ENCODE measurements around the gene MRPL55.
A peak's percentile ranks its signal among the peaks of the same experiment; 100 is the strongest.

MRPL55 gene

DNA sequence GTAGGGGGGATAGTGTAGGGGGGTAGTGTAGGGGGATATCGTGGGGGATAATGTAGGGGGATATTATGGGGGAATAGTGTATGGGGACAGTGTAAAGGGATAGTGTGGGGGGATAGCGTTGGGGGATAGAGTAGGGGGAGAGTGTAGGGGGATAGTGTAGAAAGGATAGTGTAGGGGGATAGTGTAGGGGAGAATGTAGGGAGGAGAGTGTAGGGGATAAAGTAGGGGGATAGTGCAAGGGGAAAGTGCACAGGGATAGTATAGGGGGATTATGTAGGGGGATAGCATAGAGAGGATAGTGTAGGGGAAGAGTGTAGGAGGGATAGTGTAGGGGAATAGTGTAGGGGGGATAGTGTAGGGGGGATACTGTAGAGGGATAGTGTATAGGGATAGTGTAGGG is 38.9 kb downstream of the MRPL55 start:
- DNase-seq (ENCODE audit: low read depth in 2 of 2) = no peak

DNA sequence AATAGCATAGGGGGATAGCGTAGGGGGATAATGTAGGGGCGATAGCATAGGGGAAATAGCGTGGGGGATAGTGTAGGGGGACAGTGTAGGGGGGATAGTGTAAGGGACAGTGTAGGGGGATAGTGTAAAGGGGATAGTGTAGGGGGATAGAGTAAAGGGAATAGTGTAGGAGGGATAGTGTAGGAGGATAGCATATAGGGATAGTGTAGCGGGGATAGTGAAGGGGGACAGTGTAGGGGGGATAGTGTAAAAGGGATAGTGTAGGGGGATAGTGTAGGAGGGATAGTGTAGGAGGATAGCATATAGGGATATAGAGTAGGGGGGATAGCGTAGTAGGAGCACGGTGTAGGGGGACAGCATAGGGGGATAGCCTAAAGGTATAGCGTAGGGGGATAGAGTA is 40.7 kb downstream of the MRPL55 start:
- no peak for DNase-seq (ENCODE audit: low read depth in 2 of 2)

DNA sequence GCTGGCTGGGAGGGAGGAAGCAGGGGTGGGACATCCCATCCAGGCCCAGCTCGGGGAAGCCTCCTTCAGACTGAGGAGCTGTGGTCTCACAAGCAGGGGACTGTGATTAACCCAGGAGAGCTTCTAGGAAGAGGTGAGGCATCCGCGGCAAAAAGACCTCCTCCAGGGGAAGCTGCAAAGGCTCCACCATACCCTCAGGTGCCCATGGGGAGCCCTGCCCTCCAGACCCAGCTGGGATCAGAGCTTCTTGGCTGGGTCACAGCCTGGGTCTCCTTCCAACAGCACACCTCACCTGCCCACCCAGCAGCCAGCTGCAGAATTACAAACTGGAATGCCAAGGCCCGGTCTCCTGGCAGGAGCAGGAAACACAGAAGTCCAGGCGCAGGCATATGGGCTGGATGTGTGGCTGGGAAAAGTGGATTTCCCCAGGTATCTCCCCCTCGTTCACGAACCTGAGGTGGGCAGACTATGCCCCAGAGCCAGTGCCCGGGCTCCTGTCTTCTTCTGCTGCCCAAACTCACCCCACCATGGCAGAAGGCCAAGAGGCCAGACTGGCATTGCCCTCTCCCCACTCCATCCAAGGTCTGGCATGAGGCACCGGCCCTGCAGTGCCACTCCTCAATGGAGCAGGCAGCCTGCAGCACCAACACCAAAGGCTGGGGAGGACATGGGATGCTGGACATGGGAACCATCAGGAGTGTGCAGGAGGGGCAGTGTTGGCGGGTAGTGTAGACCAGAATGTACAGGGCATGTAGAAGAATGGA is 42.0 kb downstream of the MRPL55 start:
- no peak for DNase-seq (ENCODE audit: low read depth in 2 of 2)

DNA sequence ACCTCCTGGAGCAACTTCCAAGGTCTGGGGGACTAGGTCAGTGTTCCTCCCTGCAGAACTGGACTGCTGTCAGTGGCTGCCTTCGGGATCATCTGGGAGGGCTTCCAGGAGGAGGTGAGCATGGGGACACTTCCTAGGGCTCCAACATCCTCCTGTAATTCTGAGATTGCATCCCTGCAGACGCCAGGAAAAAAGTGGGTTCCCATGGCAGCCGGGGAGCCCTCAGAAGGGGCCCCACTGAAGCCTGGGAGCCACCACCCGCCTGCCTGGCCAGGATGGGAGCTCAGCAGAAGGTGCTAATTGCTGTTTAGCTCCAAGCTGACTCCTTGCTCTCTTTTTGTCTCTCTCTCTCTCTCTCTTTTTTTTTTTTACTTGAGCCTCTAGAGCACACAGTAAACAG is 42.7 kb downstream of the MRPL55 start:
- no peak for DNase-seq (ENCODE audit: low read depth in 2 of 2)

DNA sequence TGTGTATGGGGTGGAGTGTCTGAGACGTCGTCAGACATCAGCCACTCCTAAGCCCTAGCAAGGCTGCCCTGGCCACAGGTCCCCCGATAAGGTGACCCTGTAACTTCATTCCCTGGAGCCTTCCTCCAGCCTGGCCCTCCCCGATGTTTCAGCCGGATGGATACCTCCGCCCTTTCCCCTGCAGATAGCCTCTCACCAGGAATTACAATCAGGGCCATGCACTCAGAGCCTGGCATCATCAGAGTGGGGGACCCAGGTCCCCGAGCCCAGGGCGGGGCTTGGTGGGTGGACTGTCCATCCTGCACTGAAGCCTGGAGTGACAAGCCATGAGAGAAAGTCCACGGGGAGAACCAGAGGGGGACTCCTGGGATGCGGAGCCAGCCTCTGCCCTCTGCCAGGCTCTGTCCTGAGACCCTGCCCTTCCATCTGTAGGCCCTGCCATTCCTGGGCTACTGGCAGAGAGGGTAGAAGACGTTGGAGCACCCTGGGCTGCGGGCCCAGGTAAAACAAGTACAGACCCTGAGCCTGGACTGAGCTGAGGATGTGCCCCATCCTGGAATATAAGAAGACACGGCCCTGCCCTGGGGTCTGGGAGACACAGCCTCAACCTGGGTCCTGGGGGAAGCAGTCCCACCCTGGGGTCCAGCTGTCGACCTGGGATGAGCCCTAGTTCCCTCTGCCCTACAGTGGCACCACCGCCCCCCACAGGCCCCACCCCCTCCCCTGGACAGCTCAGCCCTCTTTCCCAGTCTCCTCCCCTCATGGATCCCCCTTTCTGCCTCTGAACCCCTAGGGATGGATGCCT is 43.4 kb downstream of the MRPL55 start:
- no peak for DNase-seq (ENCODE audit: low read depth in 2 of 2)

DNA sequence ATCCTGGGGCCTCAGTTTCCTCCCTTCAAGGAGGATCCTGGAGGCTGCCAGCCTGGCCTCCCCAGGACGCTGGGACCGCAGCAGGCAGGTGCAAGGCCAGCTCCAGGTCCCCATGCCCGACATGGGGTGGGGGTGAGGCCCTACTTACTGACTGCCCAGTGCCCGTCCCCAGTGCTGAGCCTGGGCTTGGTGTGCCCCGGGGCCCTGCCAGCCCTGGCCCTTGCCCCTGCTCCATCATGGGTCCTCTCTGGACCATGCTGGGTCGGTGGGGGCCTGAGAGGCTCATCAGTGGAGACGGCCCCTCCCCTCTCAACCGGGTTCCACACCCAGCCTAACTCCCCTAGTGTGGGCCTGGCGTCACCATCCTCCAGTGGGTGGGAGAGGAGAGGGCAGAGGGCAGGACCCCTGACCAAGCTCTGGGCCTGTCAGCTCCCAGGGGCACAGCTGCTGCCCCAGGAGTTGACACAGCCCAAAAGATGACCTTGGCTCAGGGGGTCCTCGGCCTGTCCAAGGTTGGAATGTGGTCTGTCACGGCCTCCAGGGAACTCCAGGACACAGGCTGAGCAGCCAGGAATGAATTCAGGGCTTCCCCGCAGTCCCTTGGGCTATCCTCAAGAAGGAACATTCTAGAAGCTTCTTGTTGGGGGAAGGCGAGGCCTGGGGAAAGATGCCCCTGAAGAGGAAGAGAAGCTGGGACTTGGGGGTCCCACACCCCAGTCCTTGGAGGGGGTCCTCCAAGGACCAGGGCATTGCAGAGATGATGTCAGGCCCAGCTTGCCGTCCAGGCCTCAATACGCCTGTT is 44.2 kb downstream of the MRPL55 start:
- DNase-seq (ENCODE audit: low read depth in 2 of 2) = no peak

DNA sequence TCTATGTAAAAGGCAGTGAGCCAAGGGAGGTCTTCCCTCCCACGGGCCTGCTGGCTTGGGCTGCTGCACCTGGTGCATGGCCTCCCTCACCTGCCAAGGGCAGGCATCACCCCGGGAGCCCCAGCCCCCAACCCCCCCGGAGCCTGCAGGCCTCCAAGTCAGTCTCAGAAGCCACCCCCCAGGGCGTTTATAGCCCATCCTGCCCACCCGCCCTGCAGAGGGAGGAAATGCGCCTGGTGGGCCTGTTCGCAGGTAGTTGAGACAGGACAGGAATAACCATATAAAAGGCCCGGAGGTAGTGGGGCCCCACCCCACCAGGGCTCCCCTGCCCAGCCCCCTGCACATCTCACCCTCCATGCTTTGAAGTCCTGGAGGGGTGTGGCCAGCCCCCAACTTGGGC is 44.8 kb downstream of the MRPL55 start:
- DNase-seq (ENCODE audit: low read depth in 2 of 2) = no peak

DNA sequence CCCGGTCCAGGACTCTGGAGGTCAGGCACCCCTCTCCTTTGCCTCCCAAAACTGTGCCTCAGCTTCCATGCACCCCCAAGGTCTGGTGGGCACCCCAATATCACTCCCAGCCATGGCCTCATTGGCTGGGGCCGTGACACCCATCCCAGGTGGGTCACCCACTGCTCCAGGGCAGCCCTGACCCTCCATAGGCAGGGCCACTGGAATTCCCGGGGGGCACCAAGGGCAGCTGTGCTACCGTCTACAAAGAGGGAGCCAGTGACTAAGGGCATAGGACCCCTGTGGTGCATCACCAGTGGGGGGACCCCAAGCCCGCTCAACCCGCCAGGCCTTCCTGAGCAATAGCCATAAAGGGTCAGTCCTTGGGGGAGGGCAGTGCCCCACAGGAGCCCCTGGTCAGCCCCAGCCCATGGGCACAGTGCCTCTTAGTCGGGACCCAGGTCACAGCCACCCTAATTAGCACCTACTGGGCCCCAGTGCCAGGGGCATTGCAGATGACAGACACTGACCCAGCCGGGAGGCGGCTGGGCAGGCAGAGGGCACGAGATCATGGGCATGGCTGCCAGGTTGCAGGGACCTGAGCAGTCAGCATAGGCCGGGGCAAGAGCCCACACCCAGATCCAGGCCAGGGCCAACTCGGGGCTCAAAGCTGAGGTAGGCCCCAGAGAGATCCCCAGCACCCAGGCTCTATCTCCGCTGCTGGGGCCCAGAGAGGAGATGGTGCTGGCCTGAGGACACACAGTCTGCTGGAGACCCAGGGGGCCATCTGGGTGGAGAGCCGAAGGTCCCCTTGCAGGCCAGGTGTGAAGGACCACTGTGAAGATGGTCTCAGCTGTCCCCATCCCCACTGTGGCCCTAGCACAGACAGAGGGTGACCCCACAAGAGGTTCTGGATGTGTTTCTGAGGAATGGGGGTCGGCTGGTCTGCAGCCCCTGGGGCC is 45.6 kb downstream of the MRPL55 start:
- DNase-seq (ENCODE audit: low read depth in 2 of 2) = no peak

DNA sequence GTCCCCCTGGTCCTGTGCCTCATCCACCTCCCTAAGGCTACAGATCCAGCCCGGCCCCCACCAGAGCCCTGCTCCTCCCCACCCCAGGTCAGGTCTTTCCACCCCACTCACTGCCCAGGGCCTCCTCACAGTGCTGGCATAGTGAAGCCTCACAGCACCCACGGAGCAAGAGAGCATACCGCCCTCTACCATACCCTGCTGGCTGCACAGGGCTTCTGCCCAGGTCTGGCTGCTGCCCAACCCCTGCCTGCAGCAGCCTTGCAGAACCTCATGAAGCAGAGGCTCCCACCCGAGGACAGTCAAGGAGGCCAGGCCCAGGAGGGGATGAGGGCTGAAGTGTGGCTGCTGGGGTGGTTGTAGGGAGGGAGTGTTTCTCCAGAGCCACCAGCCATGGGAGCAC is 46.3 kb downstream of the MRPL55 start:
- DNase-seq (ENCODE audit: low read depth in 2 of 2) = no peak

DNA sequence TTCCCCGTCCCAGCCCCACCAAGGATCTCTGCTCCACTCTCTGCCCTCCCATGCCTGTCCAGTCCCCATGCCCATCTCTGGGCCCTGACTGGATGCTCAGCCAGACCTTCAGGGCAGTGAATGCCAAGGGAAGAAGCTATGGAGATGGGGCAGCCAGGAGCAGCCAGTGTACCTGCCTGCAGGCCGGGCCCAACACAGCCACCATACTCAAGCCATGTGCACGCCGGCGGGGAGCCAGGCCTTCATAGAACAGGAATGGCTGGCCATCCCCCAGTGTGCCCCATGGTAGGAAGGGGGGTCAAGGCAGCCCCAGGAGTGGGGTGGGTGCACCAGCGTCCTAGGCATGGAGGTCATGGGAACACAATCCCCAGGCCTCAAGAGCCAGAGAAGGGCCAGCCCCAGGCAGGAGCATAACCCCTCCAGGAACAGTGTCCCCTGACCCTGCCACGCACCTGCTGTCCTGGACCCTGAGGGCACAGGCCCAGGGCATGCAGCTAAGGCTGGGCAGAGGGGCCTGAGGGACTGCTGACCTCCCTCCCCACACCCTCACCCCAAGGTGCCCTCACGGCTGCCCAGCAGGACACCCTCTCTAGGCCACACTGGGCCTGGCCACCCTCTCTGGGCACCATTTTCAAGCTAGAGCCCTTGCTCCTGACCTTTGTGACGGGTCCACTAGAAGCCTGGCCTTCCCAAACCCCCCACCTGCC is 46.9 kb downstream of the MRPL55 start:
- DNase-seq (ENCODE audit: low read depth in 2 of 2) = no peak

DNA sequence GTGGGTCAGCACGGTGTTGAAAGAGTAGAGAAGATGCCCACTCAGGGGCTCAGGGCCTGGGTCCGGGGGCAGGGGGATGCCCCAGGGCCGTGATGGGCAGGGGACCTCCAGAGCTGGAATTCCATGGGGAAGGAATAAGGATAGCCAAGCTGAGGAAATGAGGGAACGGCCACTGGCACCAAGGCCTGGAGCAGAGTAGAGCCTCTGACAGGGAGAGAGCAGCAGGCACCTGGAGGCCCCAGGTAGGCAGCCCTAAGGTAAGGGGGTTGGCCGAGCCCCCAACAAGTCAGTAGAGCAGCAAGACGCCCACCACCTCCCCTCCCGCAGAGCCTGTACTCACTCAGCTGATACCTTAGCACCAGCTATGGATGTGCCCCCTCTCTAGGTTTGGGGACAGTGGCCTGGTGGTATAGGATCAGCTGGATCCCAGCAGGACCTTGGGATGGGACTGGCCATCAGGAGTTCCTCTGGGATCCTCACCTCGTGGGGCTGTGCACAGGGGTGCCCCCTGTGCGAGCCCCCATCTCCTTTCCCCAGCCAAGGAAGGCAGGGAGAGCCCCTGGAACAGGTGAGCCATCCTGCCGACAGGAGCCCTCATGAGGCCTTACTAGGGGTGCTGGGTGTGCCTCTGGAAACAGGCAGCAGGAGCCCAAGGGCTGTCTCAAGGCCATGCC is 47.6 kb downstream of the MRPL55 start:
- no peak for DNase-seq (ENCODE audit: low read depth in 2 of 2)

DNA sequence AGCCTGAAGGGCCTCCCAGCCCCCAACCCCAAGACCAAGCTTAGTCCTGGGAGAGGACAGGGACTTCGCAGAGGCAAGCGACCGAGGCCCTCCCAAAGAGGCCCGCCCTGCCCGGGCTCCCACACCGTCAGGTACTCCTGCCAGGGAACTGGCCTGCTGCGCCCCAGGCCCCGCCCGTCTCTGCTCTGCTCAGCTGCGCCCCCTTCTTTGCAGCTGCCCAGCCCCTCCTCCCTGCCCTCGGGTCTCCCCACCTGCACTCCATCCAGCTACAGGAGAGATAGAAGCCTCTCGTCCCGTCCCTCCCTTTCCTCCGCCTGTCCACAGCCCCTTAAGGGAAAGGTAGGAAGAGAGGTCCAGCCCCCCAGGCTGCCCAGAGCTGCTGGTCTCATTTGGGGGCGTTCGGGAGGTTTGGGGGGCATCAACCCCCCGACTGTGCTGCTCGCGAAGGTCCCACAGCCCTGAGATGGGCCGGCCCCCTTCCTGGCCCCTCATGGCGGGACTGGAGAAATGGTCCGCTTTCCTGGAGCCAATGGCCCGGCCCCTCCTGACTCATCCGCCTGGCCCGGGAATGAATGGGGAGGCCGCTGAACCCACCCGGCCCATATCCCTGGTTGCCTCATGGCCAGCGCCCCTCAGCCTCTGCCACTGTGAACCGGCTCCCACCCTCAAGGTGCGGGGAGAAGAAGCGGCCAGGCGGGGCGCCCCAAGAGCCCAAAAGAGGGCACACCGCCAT is 48.5 kb downstream of the MRPL55 start:
- no peak for DNase-seq (ENCODE audit: low read depth in 2 of 2)

DNA sequence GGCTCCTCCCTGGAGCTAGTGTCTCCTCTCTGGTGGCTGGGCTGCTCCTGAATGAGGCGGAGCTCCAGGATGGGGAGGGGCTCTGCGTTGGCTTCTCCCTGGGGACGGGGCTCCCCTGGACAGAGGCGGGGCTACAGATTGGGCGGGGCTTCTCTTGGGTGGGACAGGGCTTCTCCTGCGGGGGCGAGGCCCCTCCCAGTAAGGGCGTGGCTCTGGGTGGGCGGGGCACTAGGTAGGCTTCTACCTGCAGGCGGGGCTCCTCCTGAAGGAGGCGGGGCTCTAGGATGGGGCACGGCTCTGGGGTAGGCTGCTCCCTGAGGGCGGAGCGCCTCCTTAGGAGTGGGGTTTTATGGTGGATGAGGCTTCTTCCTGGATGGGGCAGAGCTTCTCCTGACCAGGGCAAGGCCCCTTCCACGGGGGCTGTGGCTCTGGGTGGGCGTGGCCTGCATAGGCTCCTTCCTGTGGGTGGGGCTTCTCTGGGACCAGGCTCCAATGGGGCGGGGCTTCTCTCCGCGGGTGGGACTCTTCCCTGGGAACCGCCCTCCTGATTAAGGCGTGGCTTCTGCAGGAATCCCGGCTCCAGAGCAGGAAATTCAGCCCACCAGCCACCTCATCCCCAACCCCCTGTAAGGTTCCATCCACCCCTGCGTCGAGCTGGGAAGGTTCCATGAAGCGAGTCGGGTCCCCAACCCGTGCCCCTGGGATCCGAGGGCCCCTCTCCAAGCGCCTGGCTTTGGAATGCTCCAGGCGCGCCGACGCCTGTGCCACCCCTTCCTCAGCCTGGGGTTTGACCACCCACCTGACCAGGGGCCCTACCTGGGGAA is 49.3 kb downstream of the MRPL55 start:
- DNase-seq (ENCODE audit: low read depth in 2 of 2) = peak; percentile 24 to 62

DNA sequence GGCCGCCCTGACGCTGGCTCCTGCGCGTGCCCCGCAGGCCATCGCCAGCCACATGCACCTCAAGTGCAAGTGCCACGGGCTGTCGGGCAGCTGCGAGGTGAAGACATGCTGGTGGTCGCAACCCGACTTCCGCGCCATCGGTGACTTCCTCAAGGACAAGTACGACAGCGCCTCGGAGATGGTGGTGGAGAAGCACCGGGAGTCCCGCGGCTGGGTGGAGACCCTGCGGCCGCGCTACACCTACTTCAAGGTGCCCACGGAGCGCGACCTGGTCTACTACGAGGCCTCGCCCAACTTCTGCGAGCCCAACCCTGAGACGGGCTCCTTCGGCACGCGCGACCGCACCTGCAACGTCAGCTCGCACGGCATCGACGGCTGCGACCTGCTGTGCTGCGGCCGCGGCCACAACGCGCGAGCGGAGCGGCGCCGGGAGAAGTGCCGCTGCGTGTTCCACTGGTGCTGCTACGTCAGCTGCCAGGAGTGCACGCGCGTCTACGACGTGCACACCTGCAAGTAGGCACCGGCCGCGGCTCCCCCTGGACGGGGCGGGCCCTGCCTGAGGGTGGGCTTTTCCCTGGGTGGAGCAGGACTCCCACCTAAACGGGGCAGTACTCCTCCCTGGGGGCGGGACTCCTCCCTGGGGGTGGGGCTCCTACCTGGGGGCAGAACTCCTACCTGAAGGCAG is 50.0 kb downstream of the MRPL55 start:
- no peak for DNase-seq (ENCODE audit: low read depth in 2 of 2)

DNA sequence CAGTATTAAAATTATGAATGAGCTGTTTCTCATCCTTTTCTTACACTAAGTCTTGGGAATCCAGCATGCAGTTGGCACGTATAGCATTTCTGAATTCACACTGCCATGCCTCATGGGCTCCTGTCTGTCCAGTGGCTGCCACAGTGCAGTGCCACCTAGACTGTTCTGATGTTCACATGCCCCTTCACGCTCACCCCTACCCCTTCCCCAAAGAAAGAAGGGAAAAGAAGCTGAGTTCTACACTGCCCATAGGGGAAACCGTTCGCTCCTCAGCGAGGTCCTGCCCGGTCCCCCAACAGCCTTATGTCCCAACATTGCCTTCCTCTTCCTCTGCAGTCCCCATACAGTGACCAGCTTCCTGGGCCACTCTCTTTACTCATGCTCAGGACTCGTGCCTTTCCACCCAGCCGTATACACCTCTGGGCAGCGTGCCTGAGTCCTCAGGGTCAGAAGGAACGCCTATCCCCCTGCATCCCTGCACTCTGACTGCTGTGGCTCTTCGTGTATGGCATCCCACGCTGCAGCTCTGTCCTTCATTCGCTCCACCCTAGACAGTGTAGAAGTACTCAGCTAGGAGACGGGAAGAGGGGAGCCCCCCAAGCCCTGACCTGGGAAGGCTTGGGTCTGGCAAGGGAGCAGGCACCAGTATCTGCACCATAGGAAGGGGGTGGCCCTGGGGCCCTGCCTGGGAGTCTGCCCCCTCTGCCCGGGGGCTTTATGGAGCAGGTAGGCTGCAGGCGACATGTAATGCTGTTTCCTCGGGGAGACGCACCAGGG is 50.7 kb downstream of the MRPL55 start:
- no peak for DNase-seq (ENCODE audit: low read depth in 2 of 2)

All from stimulated activated CD4-positive, alpha-beta T cell treated with anti-CD3 and anti-CD28 coated beads, Interleukin-12 subunit alpha, Interleukin-12 subunit beta, amount 100 ng/mL, for 24 hours (primary cell).